ENCODE measurements around the gene UBE2G1.
"Not testable (repeated sequence)": the region's sequence is repeated elsewhere in the genome, so short reads cannot be mapped to it uniquely, and the experiment has no call there.

UBE2G1 gene

DNA sequence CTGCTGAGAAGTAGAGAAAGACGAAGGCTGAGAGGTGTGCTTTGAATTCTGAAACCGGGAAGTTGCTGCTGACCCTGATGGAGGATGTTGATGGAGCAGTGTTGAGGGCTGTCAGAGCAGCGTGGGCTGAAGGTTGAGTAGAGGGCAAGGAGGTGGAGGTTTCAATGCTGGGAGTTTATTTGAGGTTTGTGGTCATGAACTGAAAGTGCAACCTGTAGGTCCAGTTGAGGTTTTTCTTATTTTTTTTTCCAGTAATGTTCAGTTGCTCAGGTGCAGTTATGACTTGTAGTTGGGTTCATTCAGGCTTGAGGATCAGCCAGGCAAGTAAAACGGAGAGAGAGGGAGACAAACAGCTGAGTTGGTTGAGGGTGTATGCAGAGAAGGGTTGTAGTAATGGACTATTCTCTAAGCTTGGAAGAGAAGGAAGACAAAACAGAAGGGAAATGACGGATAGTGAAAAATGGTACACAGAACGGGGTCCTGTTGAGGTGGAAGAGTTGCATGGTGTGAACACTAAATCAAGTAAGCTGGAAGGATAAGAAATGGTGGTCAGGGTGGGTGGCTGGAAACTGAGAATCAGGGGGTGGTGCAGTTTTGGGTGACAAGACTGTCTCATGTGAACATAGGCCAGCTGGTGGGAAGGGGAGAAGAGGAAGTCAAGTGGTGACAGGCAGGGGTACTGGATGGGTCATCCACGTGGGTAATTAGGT lies 8.7 kb upstream of the UBE2G1 start:
- no peak for DNase-seq

- DNase-seq = no peak
These were observed 3.2 kb upstream of the UBE2G1 start for GRCh38 chr17:4369557-4370230.

GRCh38 chr17:4368341-4368740 lies 1.9 kb upstream of the UBE2G1 start:
- no peak for DNase-seq

- not testable (repeated sequence) for DNase-seq
These were observed 702 bp upstream of the UBE2G1 start for GRCh38 chr17:4367177-4367576.

GRCh38 chr17:4365628-4366326 lies 698 bp downstream of the UBE2G1 start:
- peak; percentile 58 for DNase-seq

- peak; percentile 98 for DNase-seq
These were observed 1.3 kb downstream of the UBE2G1 start for GRCh38 chr17:4365103-4365627.

DNA sequence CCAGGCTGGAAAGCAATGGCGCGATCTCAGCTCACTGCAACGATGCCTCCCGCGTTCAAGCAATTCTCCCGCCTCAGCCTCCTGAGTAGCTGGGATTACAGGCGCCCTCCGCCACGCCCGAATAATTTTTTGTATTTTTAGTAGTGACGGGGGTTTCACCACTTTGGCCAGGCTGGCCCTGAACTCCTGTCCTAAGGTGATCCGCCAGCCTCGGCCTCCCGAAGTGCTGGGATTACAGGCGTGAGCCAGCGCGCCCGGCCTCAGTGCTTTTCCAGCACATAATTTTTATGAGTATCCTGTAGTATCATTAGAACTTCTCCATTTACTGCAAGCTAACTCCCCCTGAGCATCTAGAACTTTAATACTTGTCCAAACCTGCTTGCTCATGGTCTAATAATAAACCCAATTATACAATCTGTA lies 1.8 kb downstream of the UBE2G1 start:
- DNase-seq = no peak

- peak; percentile 41 for DNase-seq
These were observed 4.3 kb downstream of the UBE2G1 start for GRCh38 chr17:4362141-4362540.

DNA sequence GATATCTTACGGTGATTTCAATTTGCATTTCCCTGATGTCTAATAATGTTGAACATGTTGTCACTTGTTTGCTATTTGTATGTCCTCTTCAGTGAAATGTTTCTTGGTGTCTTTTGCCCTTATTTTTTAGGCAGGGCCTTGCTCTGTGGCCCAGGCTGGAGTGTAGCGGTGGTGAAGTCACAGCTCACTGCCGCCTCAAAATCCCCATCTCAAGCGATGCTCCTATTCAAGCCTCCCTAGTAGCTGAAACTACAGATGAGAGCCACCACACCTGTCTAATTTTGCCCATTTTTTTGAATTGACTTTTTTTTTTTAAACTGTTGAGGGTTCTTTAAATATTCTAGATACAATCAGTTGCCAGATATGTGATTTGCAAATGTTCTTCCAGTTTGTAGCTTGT lies 8.3 kb downstream of the UBE2G1 start:
- DNase-seq = no peak

- no peak for DNase-seq
These were observed 8.8 kb downstream of the UBE2G1 start for GRCh38 chr17:4357671-4358070.

GRCh38 chr17:4357030-4357628 lies 9.3 kb downstream of the UBE2G1 start:
- DNase-seq = no peak

DNA sequence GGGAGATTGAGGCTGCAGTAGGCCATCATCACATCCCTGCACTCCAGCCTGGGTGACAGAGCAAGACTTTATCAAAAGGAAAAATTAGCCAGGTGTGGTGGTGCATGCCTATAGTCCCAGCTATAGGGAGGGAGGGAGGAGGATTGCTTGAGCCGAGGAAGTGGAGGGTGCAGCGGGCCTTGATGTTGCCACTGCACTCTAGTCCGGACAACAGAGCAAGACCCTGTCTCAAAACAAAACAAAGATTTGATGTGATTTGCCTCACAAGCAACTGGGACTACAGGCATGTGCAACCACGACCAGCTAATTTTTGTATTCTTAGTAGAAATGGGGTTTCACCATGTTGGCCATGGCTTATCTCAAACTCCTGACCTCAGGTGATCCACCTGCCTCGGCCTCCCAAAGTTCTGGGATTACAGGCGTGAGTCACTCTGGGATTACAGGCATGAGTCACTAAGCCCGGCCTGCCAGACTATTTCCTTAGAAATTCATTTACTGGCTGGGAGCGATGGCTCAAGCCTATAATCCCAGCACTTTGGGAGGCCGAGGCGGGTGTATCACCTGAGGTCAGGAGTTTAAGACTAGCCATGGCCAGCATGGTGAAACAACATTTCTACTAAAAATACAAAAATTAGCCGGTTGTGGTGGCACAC lies 11.5 kb downstream of the UBE2G1 start:
- DNase-seq = no peak

GRCh38 chr17:4354206-4354605 lies 12.3 kb downstream of the UBE2G1 start:
- no peak for DNase-seq

- not testable (repeated sequence) for DNase-seq
These were observed 16.3 kb downstream of the UBE2G1 start for GRCh38 chr17:4350214-4350613.

- DNase-seq = no peak
These were observed 20.8 kb downstream of the UBE2G1 start for GRCh38 chr17:4345581-4346252.

DNA sequence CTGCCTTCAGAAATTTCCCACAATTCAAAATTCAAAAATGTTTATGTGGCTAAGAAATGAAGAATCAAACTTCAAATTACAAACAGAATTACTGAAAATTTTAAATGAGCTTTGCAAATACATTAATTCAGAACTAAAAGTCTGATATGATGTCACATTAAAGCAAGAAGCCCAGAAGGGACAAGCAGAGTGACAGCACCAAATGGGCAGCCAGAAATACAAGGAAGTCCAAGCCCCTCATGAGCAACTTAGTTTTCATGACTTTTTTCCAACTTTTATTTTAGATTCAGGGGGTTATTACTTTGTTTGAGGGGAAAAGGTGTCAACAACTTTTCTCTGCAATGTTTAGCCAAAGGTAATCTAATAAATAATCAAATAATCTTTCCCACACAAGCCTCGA lies 21.5 kb downstream of the UBE2G1 start:
- DNase-seq = no peak

DNA sequence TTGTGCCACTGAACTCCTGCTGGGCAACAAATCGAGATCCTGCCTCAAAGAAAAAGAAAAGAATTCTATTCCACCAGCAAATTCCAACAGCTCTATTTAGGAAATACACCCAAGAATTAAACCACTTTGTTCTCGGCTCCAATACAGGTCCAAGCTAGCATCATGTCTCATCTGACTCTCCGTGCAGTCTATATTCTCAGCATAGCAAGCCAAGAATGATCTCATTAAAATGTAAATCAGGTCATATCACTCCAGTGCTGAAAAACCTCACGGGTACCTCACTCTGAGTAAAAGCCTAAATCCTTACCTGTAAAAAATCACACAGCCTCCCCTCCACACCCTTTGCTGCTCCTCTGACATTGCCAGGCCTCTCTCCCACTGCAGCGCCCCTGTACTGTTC lies 23.9 kb downstream of the UBE2G1 start:
- DNase-seq = no peak

- DNase-seq = peak; percentile 30
These were observed 24.9 kb downstream of the UBE2G1 start for GRCh38 chr17:4341616-4341977.

- no peak for DNase-seq
These were observed 25.4 kb downstream of the UBE2G1 start for GRCh38 chr17:4340914-4341615.

- DNase-seq = no peak
These were observed 31.5 kb downstream of the UBE2G1 start for GRCh38 chr17:4334776-4335584.

- no peak for DNase-seq
These were observed 32.1 kb downstream of the UBE2G1 start for GRCh38 chr17:4334332-4334731.
